Stimulated activated naive CD8-positive, alpha-beta T cell treated with anti-CD3 and anti-CD28 coated beads, Interleukin-15, Interleukin-2, amounts not matched to agents 100 U/mL and 50 U/mL, for 24 hours (primary cell): Measurements from ENCODE around the gene GJC1.
A peak's percentile ranks its signal among the peaks of the same experiment; 100 is the strongest.

ENCODE experiments used
- ATAC-seq: fragments of 150-1000 bp; cut with Tn5 transposase; one replicate; pipeline ENCODE4 v1.10.0; 2021
- DNase-seq: peaks from one replicate; pipeline ENCODE4 v3.0.0; 2021

Gene GJC1

GRCh38 chr17:44776628-44777393, 53.3 kb downstream of the GJC1 start:
- DNase-seq (no peak), ATAC-seq (no peak)

- ATAC-seq = peak; percentile 17
- no peak for DNase-seq
Measured at GRCh38 chr17:44775838-44776621, 54.1 kb downstream of the GJC1 start.

- ATAC-seq (peak; percentile 96), DNase-seq (peak; percentile 98)
Measured at GRCh38 chr17:44775136-44775837, 54.8 kb downstream of the GJC1 start.

GRCh38 chr17:44774271-44775135, 55.6 kb downstream of the GJC1 start:
- DNase-seq = peak; percentile 96
- ATAC-seq = peak; percentile 19

- no peak for ATAC-seq
- no peak for DNase-seq
Measured at GRCh38 chr17:44773140-44773539, 56.9 kb downstream of the GJC1 start.

GRCh38 chr17:44772308-44773045, 57.6 kb downstream of the GJC1 start:
- no peak for ATAC-seq
- DNase-seq = no peak

- ATAC-seq (no peak), DNase-seq (no peak)
Measured at GRCh38 chr17:44770166-44770925, 59.7 kb downstream of the GJC1 start.

- no peak for ATAC-seq
Measured at GRCh38 chr17:44769647-44770084, 60.4 kb downstream of the GJC1 start.

GRCh38 chr17:44769230-44769629, 60.9 kb downstream of the GJC1 start:
- DNase-seq = no peak
- no peak for ATAC-seq

More at GRCh38 chr17:44769647-44770084, 60.4 kb downstream of the GJC1 start:
- DNase-seq = no peak

- DNase-seq (no peak), ATAC-seq (no peak)
Measured at GRCh38 chr17:44768505-44769142, 61.5 kb downstream of the GJC1 start.

- ATAC-seq (no peak), DNase-seq (no peak)
Measured at GRCh38 chr17:44767493-44767892, 62.6 kb downstream of the GJC1 start.

- ATAC-seq (no peak), DNase-seq (no peak)
Measured at GRCh38 chr17:44766409-44767038, 63.6 kb downstream of the GJC1 start.

GRCh38 chr17:44765965-44766364, 64.1 kb downstream of the GJC1 start:
- ATAC-seq (no peak), DNase-seq (no peak)

- DNase-seq (no peak), ATAC-seq (no peak)
Measured at GRCh38 chr17:44763170-44763569, 66.9 kb downstream of the GJC1 start.

- no peak for ATAC-seq
Measured at GRCh38 chr17:44761932-44762810, 67.9 kb downstream of the GJC1 start.

GRCh38 chr17:44760474-44761308, 69.4 kb downstream of the GJC1 start:
- no peak for DNase-seq
- ATAC-seq = no peak

More at GRCh38 chr17:44761932-44762810, 67.9 kb downstream of the GJC1 start:
- DNase-seq = no peak

- ATAC-seq (no peak), DNase-seq (no peak)
Measured at GRCh38 chr17:44759916-44760243, 70.2 kb downstream of the GJC1 start.
